B cell (primary cell): Measurements from ENCODE around the gene CACNA2D4. TPM values are rescaled to one million over a fixed set of nuclear protein-coding genes. Genes with fewer than 3 reads are reported as not detected.

Experiments
- ATAC-seq: fragments of 200-7000 bp; cut with Tn5 transposase; one replicate; pipeline ENCODE4 v1.10.0; 2021; ENCODE audit warnings: low read depth, mild to moderate bottlenecking, moderate number of reproducible peaks, moderate library complexity
- CTCF ChIA-PET: fragments of 350-600 bp; sonication (Branson Sonifier 250); formaldehyde crosslinking; loops from one replicate; lab custom pipeline; 2021; ENCODE audit warnings: antibody characterized with exemption, inconsistent platforms; lab: Charles Lee
- POLR2A ChIA-PET: fragments of 350-600 bp; sonication (Branson Sonifier 250); formaldehyde crosslinking; loops from one replicate; lab custom pipeline; 2021; ENCODE audit warnings: antibody characterized with exemption; lab: Charles Lee
- DNase-seq: peaks from one replicate; pipeline ENCODE4 v3.0.0; 2013
- H2AFZ ChIP-seq: 2 replicates; pipeline ENCODE4 v1.6.1; 2012; ENCODE audit warnings: mild to moderate bottlenecking, low read depth, low read length; ENCODE audit not compliant: insufficient read depth, poor library complexity, severe bottlenecking
- H3K27ac ChIP-seq, 2 donors: 1 replicate in 1 of 2; 2 replicates in 1 of 2; pipeline ENCODE4 v1.5.1; 2012 to 2013; ENCODE audit warnings: low read length in 2 of 2, mild to moderate bottlenecking in 2 of 2, moderate library complexity in 1 of 2
- H3K27me3 ChIP-seq, 4 experiments: fragments of 200-600 bp in 1 of 4; sonication (generic) in 1 of 4; replicated peaks in 1 of 4; 1 replicate in 2 of 4; 2 replicates in 2 of 4; pipeline versions ENCODE4 v1.6.1 to v1.7.0; 2013 to 2016; ENCODE audit warnings: low read length in 3 of 4, mild to moderate bottlenecking in 2 of 4, mixed read lengths in 1 of 4, moderate library complexity in 1 of 4; ENCODE audit not compliant: insufficient read depth in 4 of 4, control insufficient read depth in 3 of 4; ENCODE audit errors: control extremely low read depth in 1 of 4
- H3K36me3 ChIP-seq, 2 experiments: replicated peaks in 1 of 2; 1 replicate in 1 of 2; 2 replicates in 1 of 2; pipeline versions ENCODE4 v1.6.1 to v1.7.1; 2013; ENCODE audit warnings: low read length in 1 of 2; ENCODE audit not compliant: insufficient read depth in 2 of 2, control insufficient read depth in 1 of 2; ENCODE audit errors: control extremely low read depth in 1 of 2, extremely low read depth in 1 of 2
- H3K4me1 ChIP-seq, 2 donors: fragments of 200-600 bp in 1 of 2; sonication (generic) in 1 of 2; 1 replicate in 1 of 2; 2 replicates in 1 of 2; pipeline versions ENCODE4 v1.5.1 to v1.6.1; 2013 to 2017; ENCODE audit warnings: low read length in 2 of 2; ENCODE audit not compliant: control insufficient read depth in 2 of 2, insufficient read depth in 2 of 2
- H3K4me2 ChIP-seq: replicated peaks from 2 replicates; pipeline ENCODE3; 2012; ENCODE audit warnings: mild to moderate bottlenecking, low read depth, low read length; ENCODE audit not compliant: poor library complexity, severe bottlenecking
- H3K4me3 ChIP-seq, 5 experiments: fragments of 200-600 bp in 1 of 5; sonication (generic) in 1 of 5; 1 replicate in 3 of 5; 2 replicates in 2 of 5; pipeline versions ENCODE4 v1.5.1 to v1.7.0; 2011 to 2016; ENCODE audit warnings: low read length in 4 of 5, mild to moderate bottlenecking in 4 of 5, low read depth in 2 of 5, control low read depth in 1 of 5, moderate library complexity in 1 of 5; ENCODE audit not compliant: insufficient read depth in 1 of 5; ENCODE audit errors: control extremely low read depth in 1 of 5, extremely low read depth in 1 of 5
- H3K79me2 ChIP-seq: fragments of 200-600 bp; sonication (generic); one replicate; pipeline ENCODE4 v1.6.0; 2016; ENCODE audit warnings: low read length; ENCODE audit not compliant: control insufficient read depth, insufficient read depth
- H3K9ac ChIP-seq: fragments of 200-600 bp; sonication (generic); 2 replicates; pipeline ENCODE4 v1.6.1; 2017; ENCODE audit warnings: mild to moderate bottlenecking, low read length, moderate library complexity
- H3K9me3 ChIP-seq, 3 donors: one replicate each; pipeline versions ENCODE4 v1.6.1 to v1.7.1; 2013; ENCODE audit warnings: low read length in 2 of 3; ENCODE audit not compliant: control insufficient read depth in 2 of 3, insufficient read depth in 1 of 3; ENCODE audit errors: control extremely low read depth in 1 of 3
- H4K20me1 ChIP-seq: 2 replicates; pipeline ENCODE4 v1.6.0; 2012; ENCODE audit warnings: mild to moderate bottlenecking, low read length; ENCODE audit not compliant: insufficient read depth, control insufficient read depth, poor library complexity, severe bottlenecking
- H3K27ac Mint-ChIP-seq: one replicate; pipeline ENCODE4 v1.8.0; 2021; ENCODE audit warnings: mixed read lengths
- H3K27me3 Mint-ChIP-seq: one replicate; pipeline ENCODE4 v1.8.0; 2021; ENCODE audit warnings: mixed read lengths
- H3K4me1 Mint-ChIP-seq: one replicate; pipeline ENCODE4 v1.8.0; 2021; ENCODE audit warnings: mixed read lengths
- H3K4me3 Mint-ChIP-seq: one replicate; pipeline ENCODE4 v1.8.0; 2021; ENCODE audit warnings: mixed read lengths
- H3K9me3 Mint-ChIP-seq: one replicate; pipeline ENCODE4 v1.8.0; 2022; ENCODE audit warnings: mixed read lengths; ENCODE audit not compliant: insufficient read depth
- CTCF ChIP-seq: fragments of 200-600 bp; IDR thresholded peaks from one replicate; pipeline ENCODE4 v1.8.0; 2022; ENCODE audit warnings: antibody characterized with exemption, mild to moderate bottlenecking
- EZH2 ChIP-seq: IDR thresholded peaks from 2 replicates; pipeline ENCODE4 v1.6.1; 2012; ENCODE audit warnings: borderline replicate concordance, low read depth, mild to moderate bottlenecking, moderate library complexity, low read length; ENCODE audit not compliant: insufficient read depth, poor library complexity, severe bottlenecking
- WGBS: methylation state at CpG from one replicate; pipeline ENCODE4 v1.1.5; 2013; ENCODE audit warnings: missing lambda C conversion rate; ENCODE audit not compliant: insufficient coverage; 5-methylcytosine and 5-hydroxymethylcytosine counted together
- intact Hi-C: fragments of 100-400 bp; cut with micrococcal nuclease; formaldehyde crosslinking; loops from one replicate; pipeline ENCODE4 v1.10.0; 2022
- polyA plus RNA-seq: library from polyadenylated mRNA; depleted of rRNA; stranded (reverse); fragments of >200 nt; gene quantifications from 2 replicates; pipeline ENCODE4 v1.2.3, GENCODE V29; 2012
- total RNA-seq, 2 donors: library from RNA; stranded (reverse); fragments of 120-200 nt in 1 of 2; gene quantifications; 1 replicate in 1 of 2; 2 replicates in 1 of 2; pipeline versions ENCODE4 v1.2.3 to v1.2.4, GENCODE V29; 2013 to 2022

The CACNA2D4 gene
- total and polyA plus RNA-seq, 2 donors (not counting 1 experiment from before 2014, with no cell fraction given), result 6.0 to 7.4 TPM

GRCh38 chr12:1781772-1782171 is 136.7 kb downstream of the CACNA2D4 start:
- H3K27ac Mint-ChIP-seq, result no peak overlapping the region
- 60% methylated on average over 1 of the region's 2 CpGs for WGBS
- DNase-seq, result no peak

GRCh38 chr12:1779783-1780182 is 138.7 kb downstream of the CACNA2D4 start:
- Histone ChIP-seq H2AFZ (no peak overlapping the region), H3K4me1 (no peaks in the 10 kb centered on the region), H3K27me3 (no peaks in the 10 kb centered on the region), H3K36me3 (peaks cover 14 to 38% of the 10 kb centered on the region in 2 experiments), H3K79me2 (no peaks in the 10 kb centered on the region), H3K9me3 (no peaks in the 10 kb centered on the region), H3K4me3 (no peak overlapping the region), H4K20me1 (no peaks in the 10 kb centered on the region), H3K27ac (no peak overlapping the region), H3K4me2 (no peak overlapping the region), H3K9ac (no peak overlapping the region)
- intact Hi-C loops, result loop anchor here (5.0 kb wide), 1 partner anchor 87 kb away; the partner anchor contains the start of gene ADIPOR2
- H3K4me3 Mint-ChIP-seq, result no peak overlapping the region
- ChIA-PET CTCF (interaction anchor here (1.6 kb wide), 1 partner anchor 127 kb away, joined by 9 read pairs; no protein-coding TSS in a partner anchor), POLR2A (no interaction called here)
- no peaks in the 10 kb centered on the region for H3K9me3 Mint-ChIP-seq
- no peak overlapping the region for H3K27ac Mint-ChIP-seq
- TF ChIP-seq CTCF (no peak), EZH2 (no peak)
- no CpG with 5 or more reads among the region's 1 CpG for WGBS
- DNase-seq, result no peak
- no peaks in the 10 kb centered on the region for H3K27me3 Mint-ChIP-seq
- no peak for ATAC-seq
- H3K4me1 Mint-ChIP-seq, result no peaks in the 10 kb centered on the region

More at GRCh38 chr12:1781772-1782171, 136.7 kb downstream of the CACNA2D4 start:
- Histone ChIP-seq H3K9ac (no peak overlapping the region), H3K27me3 (no peaks in the 10 kb centered on the region), H3K4me1 (no peaks in the 10 kb centered on the region), H3K4me3 (no peak overlapping the region), H3K36me3 (peaks cover 17 to 53% of the 10 kb centered on the region in 2 experiments), H2AFZ (no peak overlapping the region), H4K20me1 (no peaks in the 10 kb centered on the region), H3K9me3 (no peaks in the 10 kb centered on the region), H3K79me2 (no peaks in the 10 kb centered on the region), H3K27ac (no peak overlapping the region), H3K4me2 (no peak overlapping the region)
- POLR2A ChIA-PET, result interaction anchor here (0.6 kb wide), 1 partner anchor 129 kb away, joined by 6 read pairs; no protein-coding TSS in a partner anchor
- Mint-ChIP-seq H3K4me1 (no peaks in the 10 kb centered on the region), H3K9me3 (no peaks in the 10 kb centered on the region), H3K4me3 (no peak overlapping the region), H3K27me3 (no peaks in the 10 kb centered on the region)
- TF ChIP-seq CTCF (no peak), EZH2 (no peak)
- CTCF ChIA-PET, result interaction anchor here (1.4 to 15.6 kb wide), 3 partner anchors 9 to 158 kb away, joined by 7 to 620 read pairs (median 9); no protein-coding TSS in a partner anchor
- intact Hi-C loops, result no loop called here
- no peak for ATAC-seq
